HEK293 (cell line): ENCODE results near the gene SUSD4.

Source experiments
- KLF7 ChIP-seq: fragments of 450-650 bp; formaldehyde crosslinking; IDR thresholded peaks from 2 replicates; pipeline ENCODE4 v1.5.1; 2016; ENCODE audit warnings: missing biosample characterization, missing genetic modification characterization, borderline replicate concordance
- ZNF585B ChIP-seq: fragments of 450-650 bp; formaldehyde crosslinking; IDR thresholded peaks from 2 replicates; pipeline ENCODE4 v1.5.1; 2016; ENCODE audit warnings: missing biosample characterization, missing genetic modification characterization
- TF ChIP-seq, protein P1 (sequence below): fragments of 450-650 bp; formaldehyde crosslinking; IDR thresholded peaks from 2 replicates; pipeline ENCODE4 v1.5.1; 2016; ENCODE audit warnings: missing biosample characterization, missing genetic modification characterization
- TF ChIP-seq, protein P2 (sequence below): fragments of 450-650 bp; formaldehyde crosslinking; IDR thresholded peaks from 2 replicates; pipeline ENCODE4 v1.5.1; 2016; ENCODE audit warnings: missing biosample characterization, missing genetic modification characterization

DNA sequence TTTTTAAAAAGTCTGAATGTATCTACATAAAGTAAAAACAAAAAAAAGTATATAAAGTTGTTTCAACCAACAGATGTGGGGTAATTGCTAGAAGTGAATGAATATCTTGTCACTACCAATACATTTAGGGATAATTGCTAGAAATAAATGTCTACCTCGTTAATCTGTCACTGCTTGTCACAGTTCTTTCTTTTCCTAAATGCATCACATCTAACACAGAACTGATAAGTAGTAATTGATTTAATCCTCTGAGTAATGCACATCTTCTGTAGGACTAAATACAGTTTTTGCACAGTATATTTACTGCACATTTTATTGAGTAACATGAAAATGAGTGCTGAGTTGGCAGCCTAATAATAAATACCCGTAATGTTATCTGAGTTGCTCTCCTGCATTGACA lies 72.2 kb downstream of the SUSD4 start:
- TF ChIP-seq, protein P1, sequence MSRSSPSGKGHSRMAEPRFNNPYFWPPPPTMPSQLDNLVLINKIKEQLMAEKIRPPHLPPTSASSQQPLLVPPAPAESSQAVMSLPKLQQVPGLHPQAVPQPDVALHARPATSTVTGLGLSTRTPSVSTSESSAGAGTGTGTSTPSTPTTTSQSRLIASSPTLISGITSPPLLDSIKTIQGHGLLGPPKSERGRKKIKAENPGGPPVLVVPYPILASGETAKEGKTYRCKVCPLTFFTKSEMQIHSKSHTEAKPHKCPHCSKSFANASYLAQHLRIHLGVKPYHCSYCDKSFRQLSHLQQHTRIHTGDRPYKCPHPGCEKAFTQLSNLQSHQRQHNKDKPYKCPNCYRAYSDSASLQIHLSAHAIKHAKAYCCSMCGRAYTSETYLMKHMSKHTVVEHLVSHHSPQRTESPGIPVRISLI, result no peak
- TF ChIP-seq KLF7 (tag by site-specific recombination) (no peak), ZNF585B (no peak)
- TF ChIP-seq, protein P2, sequence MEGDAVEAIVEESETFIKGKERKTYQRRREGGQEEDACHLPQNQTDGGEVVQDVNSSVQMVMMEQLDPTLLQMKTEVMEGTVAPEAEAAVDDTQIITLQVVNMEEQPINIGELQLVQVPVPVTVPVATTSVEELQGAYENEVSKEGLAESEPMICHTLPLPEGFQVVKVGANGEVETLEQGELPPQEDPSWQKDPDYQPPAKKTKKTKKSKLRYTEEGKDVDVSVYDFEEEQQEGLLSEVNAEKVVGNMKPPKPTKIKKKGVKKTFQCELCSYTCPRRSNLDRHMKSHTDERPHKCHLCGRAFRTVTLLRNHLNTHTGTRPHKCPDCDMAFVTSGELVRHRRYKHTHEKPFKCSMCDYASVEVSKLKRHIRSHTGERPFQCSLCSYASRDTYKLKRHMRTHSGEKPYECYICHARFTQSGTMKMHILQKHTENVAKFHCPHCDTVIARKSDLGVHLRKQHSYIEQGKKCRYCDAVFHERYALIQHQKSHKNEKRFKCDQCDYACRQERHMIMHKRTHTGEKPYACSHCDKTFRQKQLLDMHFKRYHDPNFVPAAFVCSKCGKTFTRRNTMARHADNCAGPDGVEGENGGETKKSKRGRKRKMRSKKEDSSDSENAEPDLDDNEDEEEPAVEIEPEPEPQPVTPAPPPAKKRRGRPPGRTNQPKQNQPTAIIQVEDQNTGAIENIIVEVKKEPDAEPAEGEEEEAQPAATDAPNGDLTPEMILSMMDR, result no peak
